ENCODE results near the gene RASGRP4. TPM values are rescaled to one million over a fixed set of nuclear protein-coding genes. Genes with fewer than 3 reads are reported as not detected.

Gene RASGRP4
- total and polyA plus RNA-seq, 2 donors from 2014 or later, result 0.80 to 3.6 TPM

- Histone ChIP-seq H3K4me3 (ENCODE audit: low read length in 3 of 3) (no peak overlapping the region), H3K27ac (ENCODE audit: low read depth in 2 of 2, low read length in 2 of 2) (no peak overlapping the region), H3K4me1 (ENCODE audit: control insufficient read depth in 2 of 3, insufficient read depth in 2 of 3, low read depth in 1 of 3, low read length in 3 of 3) (no peaks in the 10 kb centered on the region), H3K9me3 (ENCODE audit: control insufficient read depth in 2 of 3, insufficient read depth in 1 of 3, low read length in 3 of 3) (no peaks in the 10 kb centered on the region), H3K9ac (ENCODE audit: low read length in 3 of 3) (no peak overlapping the region), H3K27me3 (ENCODE audit: control insufficient read depth, insufficient read depth, low read length) (no peaks in the 10 kb centered on the region), H3K36me3 (ENCODE audit: control insufficient read depth in 2 of 3, insufficient read depth in 3 of 3, low read length in 3 of 3) (no peaks in the 10 kb centered on the region)
- no peak for TF ChIP-seq CTCF (IDR thresholded peaks at IDR 0.05; ENCODE audit: borderline replicate concordance, extremely low read depth, insufficient read depth)
- intact Hi-C loops (cut with DNase I), result no loop called here
- no peak for FAIRE-seq
- DNase-seq, result no peak
Observed at GRCh38 chr19:38470788-38471480, 44.9 kb upstream of the RASGRP4 start.

- no peak overlapping the region for H3K9ac ChIP-seq (ENCODE audit: low read length in 3 of 3)
- no peak overlapping the region for H3K27ac ChIP-seq (ENCODE audit: low read depth in 2 of 2, low read length in 2 of 2)
- no peaks in the 10 kb centered on the region for H3K9me3 ChIP-seq (ENCODE audit: control insufficient read depth in 2 of 3, insufficient read depth in 1 of 3, low read length in 3 of 3)
- H3K4me3 ChIP-seq (ENCODE audit: low read length in 3 of 3), result no peak overlapping the region
- H3K27me3 ChIP-seq (ENCODE audit: control insufficient read depth, insufficient read depth, low read length), result no peaks in the 10 kb centered on the region
- intact Hi-C loops (cut with DNase I), result no loop called here
- H3K4me1 ChIP-seq (ENCODE audit: control insufficient read depth in 2 of 3, insufficient read depth in 2 of 3, low read depth in 1 of 3, low read length in 3 of 3), result no peaks in the 10 kb centered on the region
- DNase-seq, result no peak
- H3K36me3 ChIP-seq (ENCODE audit: control insufficient read depth in 2 of 3, insufficient read depth in 3 of 3, low read length in 3 of 3), result no peaks in the 10 kb centered on the region
- FAIRE-seq, result no peak
- TF ChIP-seq CTCF (IDR thresholded peaks at IDR 0.05; ENCODE audit: borderline replicate concordance, extremely low read depth, insufficient read depth), result no peak
Observed at GRCh38 chr19:38469151-38469550, 43.1 kb upstream of the RASGRP4 start.

- FAIRE-seq, result no peak
- Histone ChIP-seq H3K9me3 (ENCODE audit: control insufficient read depth in 2 of 3, insufficient read depth in 1 of 3, low read length in 3 of 3) (no peaks in the 10 kb centered on the region), H3K4me3 (ENCODE audit: low read length in 3 of 3) (no peak overlapping the region), H3K4me1 (ENCODE audit: control insufficient read depth in 2 of 3, insufficient read depth in 2 of 3, low read depth in 1 of 3, low read length in 3 of 3) (no peaks in the 10 kb centered on the region), H3K9ac (ENCODE audit: low read length in 3 of 3) (no peak overlapping the region), H3K36me3 (ENCODE audit: control insufficient read depth in 2 of 3, insufficient read depth in 3 of 3, low read length in 3 of 3) (no peaks in the 10 kb centered on the region), H3K27me3 (ENCODE audit: control insufficient read depth, insufficient read depth, low read length) (no peaks in the 10 kb centered on the region), H3K27ac (ENCODE audit: low read depth in 2 of 2, low read length in 2 of 2) (no peak overlapping the region)
- no peak for DNase-seq
- TF ChIP-seq CTCF (IDR thresholded peaks at IDR 0.05; ENCODE audit: borderline replicate concordance, extremely low read depth, insufficient read depth), result no peak
- intact Hi-C loops (cut with DNase I), result no loop called here
Observed at GRCh38 chr19:38467541-38468525, 41.8 kb upstream of the RASGRP4 start.

Data from kidney (tissue), 14 donors.